Astrocyte (in vitro differentiated cells and primary cell): ENCODE results near the gene TAF8. TPM values are rescaled to one million over a fixed set of nuclear protein-coding genes. Genes with fewer than 3 reads are reported as not detected.

ENCODE experiments used
- DNase-seq: peaks from one replicate; pipeline ENCODE4 v3.0.0-alpha.2; 2010; ENCODE audit warnings: low read depth
- FAIRE-seq: peaks from 2 replicates; lab custom pipeline; 2011; peaks lifted over from hg19 to GRCh38; lab: Jason Lieb, UNC
- H2AFZ ChIP-seq: 2 replicates; pipeline ENCODE4 v1.6.0; 2012; ENCODE audit warnings: low read depth, low read length, inconsistent platforms
- H3K27ac ChIP-seq: 2 replicates; pipeline ENCODE4 v1.5.1; 2011; ENCODE audit warnings: low read depth, low read length, inconsistent platforms
- H3K27me3 ChIP-seq: 2 replicates; pipeline ENCODE4 v1.6.0; 2011; ENCODE audit warnings: low read length, inconsistent platforms; ENCODE audit not compliant: insufficient read depth
- H3K36me3 ChIP-seq: 2 replicates; pipeline ENCODE4 v1.5.1; 2011; ENCODE audit warnings: low read length, inconsistent platforms; ENCODE audit not compliant: insufficient read depth
- H3K4me1 ChIP-seq: 2 replicates; pipeline ENCODE4 v1.5.1; 2011; ENCODE audit warnings: low read length, inconsistent platforms; ENCODE audit not compliant: insufficient read depth
- H3K4me2 ChIP-seq: 2 replicates; pipeline ENCODE4 v1.6.0; 2012; ENCODE audit warnings: low read length, inconsistent platforms
- H3K4me3 ChIP-seq: 2 replicates; pipeline ENCODE4 v1.5.1; 2011; ENCODE audit warnings: low read depth, mild to moderate bottlenecking, low read length, inconsistent platforms; ENCODE audit not compliant: insufficient read depth
- H3K79me2 ChIP-seq: 2 replicates; pipeline ENCODE4 v1.6.0; 2012; ENCODE audit warnings: mild to moderate bottlenecking, low read length, inconsistent platforms; ENCODE audit not compliant: insufficient read depth
- H3K9ac ChIP-seq: 2 replicates; pipeline ENCODE4 v1.6.0; 2012; ENCODE audit warnings: mild to moderate bottlenecking, low read length, inconsistent platforms
- H3K9me3 ChIP-seq: 2 replicates; pipeline ENCODE4 v1.5.1; 2012; ENCODE audit warnings: low read depth, mild to moderate bottlenecking, low read length, inconsistent platforms; ENCODE audit not compliant: insufficient read depth
- H4K20me1 ChIP-seq: 2 replicates; pipeline ENCODE4 v1.6.0; 2012; ENCODE audit warnings: low read length, inconsistent platforms; ENCODE audit not compliant: insufficient read depth
- H3K27ac Mint-ChIP-seq: one replicate; pipeline ENCODE4 v1.8.0; 2021; ENCODE audit warnings: mild to moderate bottlenecking, mixed read lengths; ENCODE audit not compliant: unreplicated experiment
- H3K27me3 Mint-ChIP-seq: one replicate; pipeline ENCODE4 v1.8.0; 2021; ENCODE audit warnings: low read depth, mixed read lengths; ENCODE audit not compliant: unreplicated experiment
- H3K36me3 Mint-ChIP-seq: one replicate; pipeline ENCODE4 v1.8.0; 2021; ENCODE audit warnings: low read depth, mixed read lengths; ENCODE audit not compliant: unreplicated experiment
- H3K4me1 Mint-ChIP-seq: one replicate; pipeline ENCODE4 v1.8.0; 2021; ENCODE audit warnings: low read depth, mixed read lengths; ENCODE audit not compliant: unreplicated experiment
- H3K4me3 Mint-ChIP-seq: one replicate; pipeline ENCODE4 v1.8.0; 2021; ENCODE audit warnings: mild to moderate bottlenecking, moderate library complexity, mixed read lengths; ENCODE audit not compliant: unreplicated experiment
- H3K9me3 Mint-ChIP-seq: one replicate; pipeline ENCODE4 v1.8.0; 2021; ENCODE audit warnings: mild to moderate bottlenecking, mixed read lengths; ENCODE audit not compliant: unreplicated experiment
- CTCF ChIP-seq: IDR thresholded peaks from 2 replicates; pipeline ENCODE4 v1.5.1; 2011; ENCODE audit warnings: low read depth, mild to moderate bottlenecking, inconsistent platforms, low read length, moderate library complexity; ENCODE audit not compliant: insufficient read depth
- EZH2 ChIP-seq: IDR thresholded peaks from 2 replicates; pipeline ENCODE4 v1.6.1; 2012; ENCODE audit warnings: mild to moderate bottlenecking, low read length, inconsistent platforms; ENCODE audit not compliant: insufficient read depth
- total RNA-seq: library from RNA; stranded (reverse); gene quantifications from 2 replicates; pipeline ENCODE4 v1.2.1, GENCODE V29; 2021

Gene TAF8
- total RNA-seq, 1 donor from 2014 or later, result 14.8 TPM

- no peak for FAIRE-seq
- Histone ChIP-seq H3K4me3 (no peak overlapping the region), H3K27me3 (no peaks in the 10 kb centered on the region), H3K9ac (no peak overlapping the region), H3K9me3 (no peaks in the 10 kb centered on the region), H3K4me2 (no peak overlapping the region), H3K79me2 (no peaks in the 10 kb centered on the region), H3K27ac (no peak overlapping the region), H3K36me3 (no peaks in the 10 kb centered on the region), H3K4me1 (peaks cover 18% of the 10 kb centered on the region), H4K20me1 (no peaks in the 10 kb centered on the region), H2AFZ (no peak overlapping the region)
- DNase-seq, result no peak
- Mint-ChIP-seq H3K4me3 (no peak overlapping the region), H3K4me1 (peaks cover 12% of the 10 kb centered on the region), H3K9me3 (no peaks in the 10 kb centered on the region), H3K36me3 (no peaks in the 10 kb centered on the region), H3K27ac (no peak overlapping the region), H3K27me3 (peaks cover 23% of the 10 kb centered on the region)
- TF ChIP-seq CTCF, result no peak
- no peak for TF ChIP-seq EZH2
Measured at GRCh38 chr6:42095776-42096541, 45.6 kb downstream of the TAF8 start.

GRCh38 chr6:42099340-42100028 lies 49.2 kb downstream of the TAF8 start:
- Histone ChIP-seq H3K4me1 (peaks cover 26% of the 10 kb centered on the region), H3K9me3 (no peaks in the 10 kb centered on the region), H3K27ac (peak overlapping the region; percentile 62), H3K79me2 (no peaks in the 10 kb centered on the region), H4K20me1 (no peaks in the 10 kb centered on the region), H3K9ac (peak overlapping the region; percentile 34), H3K36me3 (no peaks in the 10 kb centered on the region), H3K27me3 (no peaks in the 10 kb centered on the region), H3K4me2 (peak overlapping the region; percentile 62), H2AFZ (peak overlapping the region; percentile 39), H3K4me3 (no peak overlapping the region)
- Mint-ChIP-seq H3K27me3 (peaks cover 12% of the 10 kb centered on the region), H3K4me3 (peak overlapping the region; percentile 14), H3K4me1 (peaks cover 16% of the 10 kb centered on the region), H3K9me3 (no peaks in the 10 kb centered on the region), H3K36me3 (peaks cover 6% of the 10 kb centered on the region), H3K27ac (peak overlapping the region; percentile 94)
- DNase-seq (peak; percentile 81), FAIRE-seq (no peak)
- TF ChIP-seq EZH2 (no peak), CTCF (no peak)
